Measurements from ENCODE around the gene POLK. TPM values are rescaled to one million over a fixed set of nuclear protein-coding genes. Genes with fewer than 3 reads are reported as not detected.

POLK gene
- total and polyA plus RNA-seq, 2 donors (not counting 3 experiments of a cell fraction or from before 2014, with no cell fraction given) = 5.1 to 27.3 TPM

DNA sequence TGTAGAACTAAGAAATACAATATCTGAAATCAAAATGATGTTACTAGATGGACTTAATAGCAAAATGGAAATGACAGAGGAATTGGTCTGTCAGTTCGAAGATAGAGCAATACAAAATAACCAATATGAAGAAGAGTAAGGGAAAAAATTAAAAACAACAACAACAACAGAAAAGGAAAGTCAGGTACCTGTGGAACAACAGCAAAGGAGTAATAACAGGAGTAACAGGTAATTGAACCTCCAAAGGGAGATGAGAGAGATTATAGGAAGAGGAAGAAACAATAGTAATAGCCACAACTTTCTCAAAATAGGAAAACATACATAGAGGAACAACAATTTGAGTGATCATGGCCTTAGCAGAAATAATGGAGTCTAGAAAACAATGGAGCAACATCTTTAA is 13.7 kb downstream of the POLK start:
- H3K4me3 ChIP-seq (replicated peaks in 1 of 3; ENCODE audit: insufficient read depth in 1 of 3, low read depth in 1 of 3, low read length in 3 of 3) = no peak overlapping the region
- H3K9ac ChIP-seq (replicated peaks; ENCODE audit: extremely low read depth, insufficient read depth, low read length) = no peak overlapping the region
- FAIRE-seq = no peak
- no peaks in the 10 kb centered on the region for H3K9me3 ChIP-seq (replicated peaks; ENCODE audit: control insufficient read depth, insufficient read depth, low read length)
- no peak overlapping the region for H3K4me2 ChIP-seq (ENCODE audit: insufficient read depth, low read length)
- CTCF ChIA-PET = interaction anchor here (1.9 kb wide), 1 partner anchor 12 kb away, joined by 4 read pairs; no protein-coding TSS in a partner anchor
- intact Hi-C loops (cut with micrococcal nuclease) (no loop called here), dilution Hi-C loops (cut with MboI; ENCODE audit: extremely low pct_ligation_motif_present, low sequenced_read_pairs) (no loop called here)
- DNase-seq (ENCODE audit: low read depth, low spot score) = no peak
- no peaks in the 10 kb centered on the region for H3K36me3 ChIP-seq (ENCODE audit: control insufficient read depth in 2 of 2, extremely low read depth in 1 of 2, insufficient read depth in 2 of 2, low read length in 2 of 2)
- no peaks in the 10 kb centered on the region for H3K27me3 ChIP-seq (ENCODE audit: control insufficient read depth in 2 of 2, insufficient read depth in 2 of 2, low read length in 2 of 2)
- H2AFZ ChIP-seq (ENCODE audit: low read depth, low read length) = no peak overlapping the region
- POLR2A ChIA-PET = no interaction called here
- no TSS peak for BruUV-seq (replicated peaks)
- no peak overlapping the region for H3K27ac ChIP-seq (ENCODE audit: insufficient read depth, low read depth, low read length)
- H3K4me1 ChIP-seq (ENCODE audit: control insufficient read depth, extremely low read depth, insufficient read depth, low read length) = no peaks in the 10 kb centered on the region
- peaks cover 5% of the 10 kb centered on the region for H4K20me1 ChIP-seq (replicated peaks; ENCODE audit: control insufficient read depth, extremely low read depth, insufficient read depth, low read length)
- peaks cover 4% of the 10 kb centered on the region for H3K9me1 ChIP-seq (replicated peaks; ENCODE audit: control insufficient read depth, extremely low read depth, insufficient read depth, low read length)
- H3K79me2 ChIP-seq (ENCODE audit: control insufficient read depth, insufficient read depth, low read length) = peaks cover 65% of the 10 kb centered on the region
- TF ChIP-seq, protein P1, sequence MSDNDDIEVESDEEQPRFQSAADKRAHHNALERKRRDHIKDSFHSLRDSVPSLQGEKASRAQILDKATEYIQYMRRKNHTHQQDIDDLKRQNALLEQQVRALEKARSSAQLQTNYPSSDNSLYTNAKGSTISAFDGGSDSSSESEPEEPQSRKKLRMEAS (IDR thresholded peaks at IDR 0.05; ENCODE audit: insufficient read depth, insufficient read length) = no peak
- TF ChIP-seq FOS (IDR thresholded peaks at IDR 0.05; ENCODE audit: borderline replicate concordance, insufficient read depth, low read length) (no peak), GATA2 (IDR thresholded peaks at IDR 0.05; ENCODE audit: insufficient read depth, insufficient read length, low read depth, low read length) (no peak), JUN (IDR thresholded peaks at IDR 0.05; ENCODE audit: borderline replicate concordance, insufficient read depth, insufficient read length, low read depth) (no peak), POLR2AphosphoS5 (IDR thresholded peaks at IDR 0.05; ENCODE audit: insufficient read depth, low read depth, low read length) (no peak), POLR2A (IDR thresholded peaks at IDR 0.05; ENCODE audit: low read depth, low read length) (no peak), MYC (IDR thresholded peaks at IDR 0.05; ENCODE audit: low read depth, low read length) (no peak), EZH2 (IDR thresholded peaks at IDR 0.05; ENCODE audit: borderline replicate concordance, low read depth, low read length, severe bottlenecking) (no peak)
- TF ChIP-seq, protein P2, sequence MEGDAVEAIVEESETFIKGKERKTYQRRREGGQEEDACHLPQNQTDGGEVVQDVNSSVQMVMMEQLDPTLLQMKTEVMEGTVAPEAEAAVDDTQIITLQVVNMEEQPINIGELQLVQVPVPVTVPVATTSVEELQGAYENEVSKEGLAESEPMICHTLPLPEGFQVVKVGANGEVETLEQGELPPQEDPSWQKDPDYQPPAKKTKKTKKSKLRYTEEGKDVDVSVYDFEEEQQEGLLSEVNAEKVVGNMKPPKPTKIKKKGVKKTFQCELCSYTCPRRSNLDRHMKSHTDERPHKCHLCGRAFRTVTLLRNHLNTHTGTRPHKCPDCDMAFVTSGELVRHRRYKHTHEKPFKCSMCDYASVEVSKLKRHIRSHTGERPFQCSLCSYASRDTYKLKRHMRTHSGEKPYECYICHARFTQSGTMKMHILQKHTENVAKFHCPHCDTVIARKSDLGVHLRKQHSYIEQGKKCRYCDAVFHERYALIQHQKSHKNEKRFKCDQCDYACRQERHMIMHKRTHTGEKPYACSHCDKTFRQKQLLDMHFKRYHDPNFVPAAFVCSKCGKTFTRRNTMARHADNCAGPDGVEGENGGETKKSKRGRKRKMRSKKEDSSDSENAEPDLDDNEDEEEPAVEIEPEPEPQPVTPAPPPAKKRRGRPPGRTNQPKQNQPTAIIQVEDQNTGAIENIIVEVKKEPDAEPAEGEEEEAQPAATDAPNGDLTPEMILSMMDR (IDR thresholded peaks at IDR 0.05; ENCODE audit: extremely low read depth in 1 of 2, insufficient read depth in 1 of 2, low read depth in 1 of 2, low read length in 2 of 2) = no peak

Measured in endothelial cell of umbilical vein (primary cell).